K562 (cell line): ENCODE measurements around the gene KIF3A. TPM values are rescaled to one million over a fixed set of nuclear protein-coding genes. Genes with fewer than 3 reads are reported as not detected.
A peak's percentile ranks its signal among the peaks of the same experiment; 100 is the strongest.

Experiments used
- ARHGAP35 ChIP-seq: fragments of 450-650 bp; IDR thresholded peaks from 2 replicates; pipeline ENCODE4 v1.6.1; 2018; ENCODE audit not compliant: partially characterized antibody
- C11orf30 ChIP-seq: fragments of 450-650 bp; IDR thresholded peaks from 2 replicates; pipeline ENCODE4 v1.6.1; 2016; ENCODE audit warnings: low read depth, mild to moderate bottlenecking
- CBFB ChIP-seq: sonication (generic); formaldehyde crosslinking; IDR thresholded peaks from 2 replicates; pipeline ENCODE4 v1.4.0; 2020; ENCODE audit warnings: mild to moderate bottlenecking, missing genetic modification reagents
- CC2D1A ChIP-seq: fragments of 450-650 bp; IDR thresholded peaks from 2 replicates; pipeline ENCODE4 v1.6.1; 2017; ENCODE audit warnings: mild to moderate bottlenecking
- CCNT2 ChIP-seq: IDR thresholded peaks from 2 replicates; pipeline ENCODE4 v1.6.1; 2011; ENCODE audit warnings: borderline replicate concordance, low read depth, mild to moderate bottlenecking, moderate library complexity, mixed read lengths, low read length; ENCODE audit not compliant: insufficient read length; ENCODE audit errors: extremely low read depth
- FOXK2 ChIP-seq, 2 experiments: fragments of 450-650 bp; IDR thresholded peaks in 1 of 2; conservative IDR thresholded peaks in 1 of 2; 2 replicates each; pipeline ENCODE4 v1.6.1; 2016; ENCODE audit warnings: low read depth in 2 of 2, mild to moderate bottlenecking in 1 of 2
- GATA2 ChIP-seq: sonication (generic); formaldehyde crosslinking; IDR thresholded peaks from 2 replicates; pipeline ENCODE4 v1.4.0; 2020; ENCODE audit warnings: mild to moderate bottlenecking, missing genetic modification reagents
- KDM2B ChIP-seq: fragments of 250-450 bp; sonication (Bioruptor Pico); IDR thresholded peaks from 2 replicates; pipeline ENCODE4 v1.8.0; 2021; ENCODE audit warnings: mild to moderate bottlenecking, moderate library complexity
- MYNN ChIP-seq, 2 experiments: sonication (generic); formaldehyde crosslinking in 1 of 2; IDR thresholded peaks; 2 replicates each; pipeline versions ENCODE4 v1.5.0 to v1.6.1; 2016 to 2020; ENCODE audit warnings: antibody characterized with exemption in 1 of 2, missing genetic modification reagents in 1 of 2
- PKNOX1 ChIP-seq: fragments of 450-650 bp; IDR thresholded peaks from 2 replicates; pipeline ENCODE4 v1.6.1; 2016
- POLR2G ChIP-seq: fragments of 200-400 bp; formaldehyde crosslinking; IDR thresholded peaks from 2 replicates; pipeline ENCODE4 v1.6.1; 2017; ENCODE audit warnings: low read depth, mild to moderate bottlenecking, antibody characterized with exemption, low read length, moderate library complexity
- SREBF1 ChIP-seq: fragments of 150-350 bp; IDR thresholded peaks from 2 replicates; pipeline ENCODE4 v1.6.1; 2014; ENCODE audit warnings: antibody characterized with exemption, low read depth, low read length, borderline replicate concordance
- ZNF239 ChIP-seq: fragments of 250-450 bp; sonication (Bioruptor Pico); IDR thresholded peaks from 2 replicates; pipeline ENCODE4 v1.4.0; 2020; ENCODE audit warnings: mild to moderate bottlenecking
- ZNF354B ChIP-seq: fragments of 250-450 bp; sonication (Bioruptor Pico); IDR thresholded peaks from 2 replicates; pipeline ENCODE4 v1.4.0; 2020
- polyA plus RNA-seq, 8 experiments: library from polyadenylated mRNA; depleted of rRNA in 4 of 8; stranded (reverse) in 5 of 8; unstranded in 3 of 8; fragments of >200 nt; fragmentation: Nextera tagmentation in 2 of 8; fragmentation: Illumina TruSeq in 1 of 8; extraction: Ambion mirVana in 2 of 8; extraction: Trizol in 1 of 8; gene quantifications; 2 replicates each; pipeline versions ENCODE4 v1.2.1 to v1.2.3, GENCODE V29; 2011 to 2014; ENCODE audit warnings: inconsistent platforms in 1 of 8, missing spikeins in 1 of 8
- total RNA-seq, 7 experiments: library from RNA; depleted of rRNA in 6 of 7; stranded (reverse); fragments of >200 nt in 6 of 7; fragmentation: Illumina TruSeq in 2 of 7; extraction: Trizol in 2 of 7; gene quantifications; 2 replicates each; pipeline versions ENCODE4 v1.2.1 to v1.2.3, GENCODE V29; 2011 to 2021; ENCODE audit warnings: low replicate concordance in 1 of 7
- TF ChIP-seq, protein P1 (sequence below): fragments of 450-650 bp; IDR thresholded peaks from 2 replicates; pipeline ENCODE4 v1.6.1; 2017; ENCODE audit warnings: antibody characterized with exemption, mild to moderate bottlenecking
- TF ChIP-seq, protein P2 (sequence below): sonication (generic); formaldehyde crosslinking; IDR thresholded peaks from 2 replicates; pipeline ENCODE4 v1.8.0; 2023; ENCODE audit warnings: missing genetic modification reagents, mild to moderate bottlenecking, borderline replicate concordance

Gene KIF3A
- total and polyA plus RNA-seq, 9 of the 15 experiments (the other 6 are each of a cell fraction or from before 2014, with no cell fraction given) = 1.5 to 7.8 (median 6.0) TPM

DNA sequence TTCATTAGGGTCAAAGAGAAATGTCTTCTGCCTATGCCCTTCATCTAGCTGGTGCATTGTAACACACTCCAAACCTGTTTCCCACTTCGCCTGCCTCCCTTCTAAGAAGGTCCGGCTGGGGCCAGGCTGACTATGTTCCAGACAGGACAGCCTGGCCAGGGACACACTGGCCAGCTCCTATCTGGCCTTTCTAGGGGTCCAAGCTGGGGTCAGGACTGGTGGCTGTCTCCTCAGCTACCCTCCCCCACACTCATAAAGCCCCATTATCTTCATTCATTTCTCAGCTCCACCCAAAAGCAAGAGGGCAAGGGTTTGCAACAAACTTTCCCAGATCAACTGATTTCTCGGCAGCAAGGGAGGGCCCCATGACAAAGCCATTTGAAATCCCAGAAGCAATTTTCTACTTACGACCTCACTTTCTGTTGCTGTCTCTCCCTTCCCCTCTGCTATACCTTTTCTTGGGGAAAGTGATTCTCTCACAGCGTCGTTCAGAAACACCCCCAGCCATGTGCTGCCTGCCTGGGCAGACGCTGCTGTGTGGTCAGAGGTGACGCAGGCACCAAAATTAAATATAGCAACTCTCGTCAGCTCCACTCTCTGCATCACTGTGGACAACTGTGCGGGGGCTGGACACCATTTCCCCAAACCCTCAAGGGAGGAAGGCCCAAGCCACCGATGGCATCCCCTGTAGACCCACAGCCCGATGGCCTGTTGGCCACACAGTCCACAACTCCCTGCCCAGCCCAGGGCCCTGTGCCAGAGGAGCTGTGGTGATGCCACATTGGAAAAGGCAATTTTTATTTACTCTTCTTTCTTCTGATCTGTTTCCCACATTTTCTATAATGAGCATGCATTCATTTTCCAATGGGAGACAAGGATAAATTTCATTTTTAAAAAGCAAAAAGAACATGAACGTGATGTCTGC lies 73.3 kb downstream of the KIF3A start (continued):
- TF ChIP-seq, protein P1, sequence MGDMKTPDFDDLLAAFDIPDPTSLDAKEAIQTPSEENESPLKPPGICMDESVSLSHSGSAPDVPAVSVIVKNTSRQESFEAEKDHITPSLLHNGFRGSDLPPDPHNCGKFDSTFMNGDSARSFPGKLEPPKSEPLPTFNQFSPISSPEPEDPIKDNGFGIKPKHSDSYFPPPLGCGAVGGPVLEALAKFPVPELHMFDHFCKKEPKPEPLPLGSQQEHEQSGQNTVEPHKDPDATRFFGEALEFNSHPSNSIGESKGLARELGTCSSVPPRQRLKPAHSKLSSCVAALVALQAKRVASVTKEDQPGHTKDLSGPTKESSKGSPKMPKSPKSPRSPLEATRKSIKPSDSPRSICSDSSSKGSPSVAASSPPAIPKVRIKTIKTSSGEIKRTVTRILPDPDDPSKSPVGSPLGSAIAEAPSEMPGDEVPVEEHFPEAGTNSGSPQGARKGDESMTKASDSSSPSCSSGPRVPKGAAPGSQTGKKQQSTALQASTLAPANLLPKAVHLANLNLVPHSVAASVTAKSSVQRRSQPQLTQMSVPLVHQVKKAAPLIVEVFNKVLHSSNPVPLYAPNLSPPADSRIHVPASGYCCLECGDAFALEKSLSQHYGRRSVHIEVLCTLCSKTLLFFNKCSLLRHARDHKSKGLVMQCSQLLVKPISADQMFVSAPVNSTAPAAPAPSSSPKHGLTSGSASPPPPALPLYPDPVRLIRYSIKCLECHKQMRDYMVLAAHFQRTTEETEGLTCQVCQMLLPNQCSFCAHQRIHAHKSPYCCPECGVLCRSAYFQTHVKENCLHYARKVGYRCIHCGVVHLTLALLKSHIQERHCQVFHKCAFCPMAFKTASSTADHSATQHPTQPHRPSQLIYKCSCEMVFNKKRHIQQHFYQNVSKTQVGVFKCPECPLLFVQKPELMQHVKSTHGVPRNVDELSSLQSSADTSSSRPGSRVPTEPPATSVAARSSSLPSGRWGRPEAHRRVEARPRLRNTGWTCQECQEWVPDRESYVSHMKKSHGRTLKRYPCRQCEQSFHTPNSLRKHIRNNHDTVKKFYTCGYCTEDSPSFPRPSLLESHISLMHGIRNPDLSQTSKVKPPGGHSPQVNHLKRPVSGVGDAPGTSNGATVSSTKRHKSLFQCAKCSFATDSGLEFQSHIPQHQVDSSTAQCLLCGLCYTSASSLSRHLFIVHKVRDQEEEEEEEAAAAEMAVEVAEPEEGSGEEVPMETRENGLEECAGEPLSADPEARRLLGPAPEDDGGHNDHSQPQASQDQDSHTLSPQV = peak; percentile 96
- TF ChIP-seq, protein P2, sequence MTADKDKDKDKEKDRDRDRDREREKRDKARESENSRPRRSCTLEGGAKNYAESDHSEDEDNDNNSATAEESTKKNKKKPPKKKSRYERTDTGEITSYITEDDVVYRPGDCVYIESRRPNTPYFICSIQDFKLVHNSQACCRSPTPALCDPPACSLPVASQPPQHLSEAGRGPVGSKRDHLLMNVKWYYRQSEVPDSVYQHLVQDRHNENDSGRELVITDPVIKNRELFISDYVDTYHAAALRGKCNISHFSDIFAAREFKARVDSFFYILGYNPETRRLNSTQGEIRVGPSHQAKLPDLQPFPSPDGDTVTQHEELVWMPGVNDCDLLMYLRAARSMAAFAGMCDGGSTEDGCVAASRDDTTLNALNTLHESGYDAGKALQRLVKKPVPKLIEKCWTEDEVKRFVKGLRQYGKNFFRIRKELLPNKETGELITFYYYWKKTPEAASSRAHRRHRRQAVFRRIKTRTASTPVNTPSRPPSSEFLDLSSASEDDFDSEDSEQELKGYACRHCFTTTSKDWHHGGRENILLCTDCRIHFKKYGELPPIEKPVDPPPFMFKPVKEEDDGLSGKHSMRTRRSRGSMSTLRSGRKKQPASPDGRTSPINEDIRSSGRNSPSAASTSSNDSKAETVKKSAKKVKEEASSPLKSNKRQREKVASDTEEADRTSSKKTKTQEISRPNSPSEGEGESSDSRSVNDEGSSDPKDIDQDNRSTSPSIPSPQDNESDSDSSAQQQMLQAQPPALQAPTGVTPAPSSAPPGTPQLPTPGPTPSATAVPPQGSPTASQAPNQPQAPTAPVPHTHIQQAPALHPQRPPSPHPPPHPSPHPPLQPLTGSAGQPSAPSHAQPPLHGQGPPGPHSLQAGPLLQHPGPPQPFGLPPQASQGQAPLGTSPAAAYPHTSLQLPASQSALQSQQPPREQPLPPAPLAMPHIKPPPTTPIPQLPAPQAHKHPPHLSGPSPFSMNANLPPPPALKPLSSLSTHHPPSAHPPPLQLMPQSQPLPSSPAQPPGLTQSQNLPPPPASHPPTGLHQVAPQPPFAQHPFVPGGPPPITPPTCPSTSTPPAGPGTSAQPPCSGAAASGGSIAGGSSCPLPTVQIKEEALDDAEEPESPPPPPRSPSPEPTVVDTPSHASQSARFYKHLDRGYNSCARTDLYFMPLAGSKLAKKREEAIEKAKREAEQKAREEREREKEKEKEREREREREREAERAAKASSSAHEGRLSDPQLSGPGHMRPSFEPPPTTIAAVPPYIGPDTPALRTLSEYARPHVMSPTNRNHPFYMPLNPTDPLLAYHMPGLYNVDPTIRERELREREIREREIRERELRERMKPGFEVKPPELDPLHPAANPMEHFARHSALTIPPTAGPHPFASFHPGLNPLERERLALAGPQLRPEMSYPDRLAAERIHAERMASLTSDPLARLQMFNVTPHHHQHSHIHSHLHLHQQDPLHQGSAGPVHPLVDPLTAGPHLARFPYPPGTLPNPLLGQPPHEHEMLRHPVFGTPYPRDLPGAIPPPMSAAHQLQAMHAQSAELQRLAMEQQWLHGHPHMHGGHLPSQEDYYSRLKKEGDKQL (CRISPR knock-in tag) = 0 out of 2 replicates have a peak, but pooled peaks have one; percentile 49
- TF ChIP-seq C11orf30 = no peak
- no peak for TF ChIP-seq CC2D1A
- no peak for TF ChIP-seq ZNF239 (CRISPR knock-in tag)
- no peak for TF ChIP-seq SREBF1
- no peak for TF ChIP-seq CBFB
- TF ChIP-seq GATA2 (CRISPR knock-in tag) = no peak
- TF ChIP-seq PKNOX1 = no peak
- TF ChIP-seq ARHGAP35 = no peak
- TF ChIP-seq CCNT2 = no peak
- no peak for TF ChIP-seq ZNF354B
- TF ChIP-seq MYNN (IDR thresholded peaks at IDR 0.05) = 0 out of 2 replicates have a peak, but pooled peaks have one; percentile 39
- TF ChIP-seq MYNN (CRISPR knock-in tag; IDR thresholded peaks at IDR 0.05) = no peak
- no peak for TF ChIP-seq FOXK2 (conservative IDR thresholded peaks at IDR 0.05 in 1 of 2, IDR thresholded peaks at IDR 0.05 in 1 of 2; ENCODE audit: low read depth in 2 of 2)
- no peak for TF ChIP-seq KDM2B
- no peak for TF ChIP-seq POLR2G
